Activated CD4-positive, CD25-positive, alpha-beta regulatory T cell (primary cell): ENCODE measurements around the gene TXNRD2.
A peak's percentile ranks its signal among the peaks of the same experiment; 100 is the strongest.

Source experiments
- DNase-seq, 4 experiments: peaks; one replicate each; lab custom pipeline; 2025; lab: John Stamatoyannopoulos, UW

TXNRD2 gene

DNA sequence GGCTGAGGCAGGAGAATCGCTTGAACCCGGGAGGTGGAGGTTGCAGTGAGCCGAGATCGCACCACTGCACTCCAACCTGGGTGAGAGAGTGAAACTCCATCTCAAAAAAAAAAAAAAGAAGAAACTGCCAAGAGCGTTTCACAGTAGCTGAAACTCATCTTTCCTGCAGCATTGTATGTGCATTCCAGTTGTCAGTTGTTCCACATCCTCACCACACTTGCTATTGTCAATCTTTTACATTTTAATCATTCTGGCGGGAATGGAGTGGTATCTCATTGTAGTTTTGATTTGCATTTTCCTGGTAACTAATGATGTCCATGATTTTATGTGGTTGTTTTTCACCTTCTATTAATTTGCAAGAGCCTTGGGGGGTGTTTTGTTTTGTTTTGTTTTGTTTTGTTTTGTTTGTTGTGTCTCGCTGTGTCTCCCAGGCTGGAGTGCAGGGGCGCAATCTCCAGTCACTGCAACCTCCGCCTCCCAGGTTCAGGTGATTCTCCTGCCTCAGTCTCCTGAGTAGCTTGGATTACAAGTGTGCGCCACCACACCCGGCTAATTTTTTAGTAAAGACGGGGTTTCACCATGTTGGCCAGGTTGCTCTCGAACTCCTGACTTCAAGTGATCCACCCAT is 78.9 kb downstream of the TXNRD2 start:
- no peak for DNase-seq

DNA sequence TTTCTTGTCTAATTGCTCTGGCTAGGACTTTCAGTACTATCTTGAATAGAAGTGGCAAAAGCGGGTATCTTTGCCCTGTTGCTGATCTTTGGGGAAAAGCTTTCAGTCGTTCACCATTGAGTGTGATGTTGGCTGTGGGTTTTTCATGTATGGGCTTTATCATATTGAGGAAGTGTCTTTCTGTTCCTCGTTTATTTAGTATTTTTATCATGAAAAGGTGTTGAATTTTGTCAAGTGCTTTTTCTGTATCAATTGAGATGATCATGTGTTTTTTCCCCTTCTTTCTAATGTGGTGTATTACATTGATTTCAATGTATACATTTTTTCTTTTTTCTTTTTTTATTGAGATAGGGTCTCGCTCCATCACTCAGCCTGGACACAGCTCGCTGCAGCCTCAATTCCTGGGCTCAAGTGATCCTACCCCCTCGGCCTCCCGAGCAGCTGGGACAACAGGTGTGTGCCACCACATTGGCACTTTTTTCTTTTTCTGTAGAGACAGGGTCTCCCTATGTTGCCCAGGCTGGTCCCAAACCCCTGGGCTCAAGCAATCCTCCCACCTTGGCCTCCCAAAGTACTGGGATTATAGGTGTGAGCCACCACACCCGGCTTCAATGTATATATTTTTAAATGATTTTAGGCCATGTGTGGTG is 81.6 kb downstream of the TXNRD2 start:
- DNase-seq = no peak

- DNase-seq = no peak
These were observed 84.2 kb downstream of the TXNRD2 start for GRCh38 chr22:19857382-19857781.

GRCh38 chr22:19855504-19856409 is 85.9 kb downstream of the TXNRD2 start:
- peak in 2 of 4 experiments; percentile 33 to 36 for DNase-seq

GRCh38 chr22:19854778-19855503 is 86.7 kb downstream of the TXNRD2 start, which contains the start of the genes GNB1L and RTL10:
TSS of gene GNB1L (minus strand) at chr22:19854874. CDS start at chr22:19821355, 33,519 bp downstream.
TSS of gene RTL10 (minus strand) at chr22:19854874. CDS start at chr22:19852261, 2,613 bp downstream.
- DNase-seq = peak; percentile 76 to 95 (median 88)

DNA sequence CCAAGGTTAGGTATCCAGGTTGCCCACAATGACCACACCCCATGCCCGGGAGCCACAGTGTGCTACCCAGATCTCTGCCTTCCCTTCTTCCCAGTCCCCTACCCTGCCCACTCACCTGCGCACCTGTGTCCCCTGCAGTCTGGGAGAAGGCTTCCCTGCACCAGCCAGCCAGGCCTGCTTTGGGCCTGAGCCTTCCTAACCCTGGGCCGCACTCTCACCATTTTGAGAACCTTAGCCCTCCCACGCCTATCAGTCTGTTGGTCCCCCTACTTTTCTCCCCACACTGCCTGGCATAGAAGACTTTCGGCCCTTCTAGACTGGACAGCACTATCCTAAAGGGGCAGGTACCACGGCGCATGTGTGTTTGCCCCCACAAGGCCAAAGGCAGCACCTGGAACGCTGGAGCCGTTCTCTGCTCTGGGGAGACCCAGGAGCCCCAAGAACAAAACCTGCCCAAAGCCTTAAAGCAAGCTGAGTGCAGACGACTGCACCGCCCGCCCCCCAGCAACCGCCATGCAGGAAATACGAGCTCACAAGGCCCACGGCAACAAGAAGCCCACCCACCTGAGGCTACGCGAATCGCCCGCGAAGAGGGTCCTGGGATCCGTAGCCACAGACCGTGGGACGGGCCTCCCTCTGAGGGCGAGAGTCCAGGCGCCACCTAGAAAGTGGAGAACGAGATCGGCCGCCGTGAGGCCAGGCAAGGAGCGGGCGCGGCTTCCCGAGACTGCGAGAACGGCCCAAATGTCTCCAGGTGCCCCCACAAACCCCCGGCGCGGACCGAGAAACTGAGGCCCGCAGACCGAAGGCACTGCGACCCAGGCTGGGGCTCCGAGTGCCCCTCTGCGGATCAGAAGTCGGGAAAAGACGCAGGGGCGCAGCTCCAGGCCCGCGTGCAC is 87.5 kb downstream of the TXNRD2 start:
- DNase-seq = no peak

GRCh38 chr22:19853058-19853878 is 88.3 kb downstream of the TXNRD2 start:
- DNase-seq = no peak

DNA sequence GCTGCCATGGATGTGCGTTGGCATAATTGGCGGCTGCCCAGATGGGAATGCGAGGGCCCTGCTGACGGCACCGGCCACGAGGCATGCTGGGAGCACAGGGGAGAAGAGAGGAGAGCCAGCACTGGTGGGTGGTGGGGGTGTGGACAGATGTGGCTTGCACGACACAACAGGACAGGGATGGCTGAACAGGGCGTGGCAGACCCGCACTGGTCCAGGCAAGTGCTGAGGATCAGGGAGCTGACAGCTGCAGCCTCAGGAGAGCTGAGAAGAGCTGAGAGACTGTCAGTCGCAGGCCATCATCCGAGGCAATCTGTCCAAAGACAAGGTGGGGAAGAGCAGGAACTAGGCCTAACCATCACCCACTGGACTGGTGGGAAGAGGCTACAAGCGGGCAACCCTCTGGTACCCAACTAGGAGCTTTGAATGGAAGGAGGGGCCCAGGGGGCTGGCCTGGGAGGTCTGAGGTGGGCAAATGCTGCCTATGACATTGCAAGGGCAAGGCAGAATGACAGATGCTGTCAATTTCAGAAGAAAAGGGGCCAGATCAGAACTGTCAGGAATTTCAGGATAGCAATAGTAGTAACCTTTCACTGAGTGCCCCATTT is 89.3 kb downstream of the TXNRD2 start:
- DNase-seq = no peak

DNA sequence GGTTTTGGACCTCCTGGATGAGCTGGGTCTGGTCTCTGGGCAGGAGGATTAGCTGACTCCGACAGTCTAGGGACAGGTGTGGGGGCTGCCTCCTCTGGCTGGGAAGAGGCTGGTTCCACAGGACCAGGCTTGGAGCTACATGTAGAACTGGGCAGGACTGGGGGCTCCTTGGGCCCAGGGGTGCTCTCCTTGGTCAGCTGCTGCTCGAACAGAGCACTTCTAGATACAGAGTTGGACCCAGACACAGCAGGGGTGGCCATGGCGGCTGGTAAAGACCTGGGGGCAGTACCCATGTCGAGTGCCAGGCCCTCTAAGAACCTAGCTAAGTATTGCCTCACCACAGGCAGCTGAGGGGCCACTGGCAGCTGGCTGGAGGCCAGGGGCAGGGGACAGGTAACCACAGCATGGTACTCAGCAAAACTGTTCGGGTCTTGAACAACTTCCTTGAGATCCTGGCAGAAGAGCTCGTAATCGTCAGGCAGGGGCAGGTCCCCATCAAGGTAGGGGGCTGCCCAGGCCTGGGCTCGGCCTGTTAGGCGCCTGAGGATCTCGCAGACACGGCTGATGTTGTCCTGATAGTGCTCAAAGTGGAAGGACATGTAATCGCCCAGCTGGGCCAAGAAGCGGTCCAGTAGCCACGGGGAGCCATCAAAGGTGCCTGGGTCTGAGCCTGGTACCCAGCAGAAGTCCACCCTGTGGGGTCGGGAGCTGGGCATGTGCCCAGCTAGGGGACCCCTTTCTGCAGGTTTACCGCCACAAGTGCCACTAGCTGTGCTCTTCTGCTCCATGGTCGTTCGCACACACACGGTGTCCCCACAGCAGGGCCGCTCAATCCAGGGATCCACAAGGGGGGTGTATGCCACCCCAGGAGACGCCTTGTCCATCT is 90.1 kb downstream of the TXNRD2 start:
- no peak for DNase-seq

DNA sequence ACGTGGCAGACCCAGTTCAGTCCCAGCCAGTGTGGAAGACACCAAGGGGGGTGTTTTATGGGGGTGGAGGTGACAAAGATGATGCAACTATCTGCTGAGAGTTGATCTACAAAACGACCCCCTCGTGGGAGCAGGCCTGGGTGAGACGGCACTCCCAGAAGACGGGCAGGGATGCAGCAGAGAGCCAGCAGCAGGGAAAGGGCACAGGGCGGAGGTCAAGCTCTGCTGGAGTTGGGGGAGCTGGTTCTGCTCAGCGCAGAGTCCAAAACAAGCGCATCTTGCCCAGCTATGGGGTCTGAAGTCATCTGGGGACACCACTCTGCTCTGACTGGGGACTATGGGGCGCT is 90.9 kb downstream of the TXNRD2 start:
- no peak for DNase-seq

- DNase-seq = no peak
These were observed 91.5 kb downstream of the TXNRD2 start for GRCh38 chr22:19849835-19850762.

DNA sequence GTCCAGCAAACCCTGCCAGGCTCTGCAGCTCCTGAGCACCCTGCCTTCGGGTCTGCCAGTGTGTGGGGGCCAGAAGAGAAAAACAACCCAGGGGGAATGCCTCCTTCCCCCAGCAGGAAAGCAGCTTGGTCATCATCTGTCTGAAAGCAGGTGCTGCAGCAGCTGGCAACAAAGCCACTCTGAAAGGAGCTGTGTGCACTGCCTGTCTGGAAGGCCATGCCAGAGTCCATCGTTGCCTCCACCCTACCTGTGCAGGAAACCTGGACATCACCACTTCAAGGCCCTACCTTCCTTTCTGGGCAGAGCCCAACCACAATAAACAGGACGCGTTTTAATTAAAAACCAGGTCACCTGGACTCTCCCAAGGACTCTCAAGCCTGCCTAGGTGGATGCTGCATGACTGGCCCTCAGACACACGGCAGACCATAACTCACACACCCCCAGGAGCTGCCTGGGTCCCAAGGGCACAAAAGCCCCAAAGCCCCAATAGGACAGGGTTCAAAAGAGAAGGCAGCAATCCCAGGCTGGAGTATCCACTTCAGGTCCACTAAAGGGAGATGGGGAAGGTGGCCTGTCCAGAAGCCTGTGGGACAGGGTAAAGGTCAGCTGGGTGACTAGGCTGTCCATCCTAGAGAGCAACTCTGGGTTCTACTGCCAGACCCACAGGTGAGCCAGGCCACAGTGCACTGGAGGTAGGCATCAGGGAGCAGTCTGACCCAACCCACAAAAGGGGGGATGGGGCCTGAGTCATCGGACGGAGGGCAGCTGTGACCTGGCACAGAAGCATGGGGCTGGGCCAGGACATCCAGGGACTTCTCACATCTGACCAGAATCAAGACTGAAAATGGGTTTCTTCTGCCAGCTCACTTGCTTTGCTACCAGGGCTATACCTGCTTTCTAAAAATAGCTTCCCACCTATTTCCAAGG is 93.1 kb downstream of the TXNRD2 start:
- no peak for DNase-seq

GRCh38 chr22:19847345-19847632 is 94.3 kb downstream of the TXNRD2 start:
- no peak for DNase-seq

GRCh38 chr22:19846620-19847344 is 94.8 kb downstream of the TXNRD2 start:
- DNase-seq = no peak

- no peak for DNase-seq
These were observed 96.4 kb downstream of the TXNRD2 start for GRCh38 chr22:19845054-19845722.
